Prostate gland (tissue), 2 donors: Measurements from ENCODE around the gene TUBB1. TPM values are rescaled to one million over a fixed set of nuclear protein-coding genes. Genes with fewer than 3 reads are reported as not detected.

ENCODE experiments used
- DNase-seq: peaks from one replicate; pipeline ENCODE4 v3.0.0-alpha.2; 2019; ENCODE audit warnings: low spot score
- H3K27ac ChIP-seq, 2 donors: fragments of 200-600 bp; sonication (generic); 2 replicates each; pipeline ENCODE4 v1.5.1; 2017 to 2019
- H3K27me3 ChIP-seq: fragments of 200-600 bp; sonication (generic); replicated peaks from 2 replicates; pipeline ENCODE4 v1.5.1; 2019; ENCODE audit not compliant: insufficient read depth
- H3K36me3 ChIP-seq, 2 donors: fragments of 200-600 bp; sonication (generic); 1 replicate in 1 of 2; 2 replicates in 1 of 2; pipeline versions ENCODE4 v1.5.1 to v1.8.1; 2017 to 2019
- H3K4me1 ChIP-seq: fragments of 200-600 bp; sonication (generic); replicated peaks from 2 replicates; pipeline ENCODE4 v1.5.1; 2019
- H3K4me3 ChIP-seq, 2 donors: fragments of 200-600 bp; sonication (generic); 2 replicates each; pipeline ENCODE4 v1.5.1; 2017 to 2019
- H3K9me3 ChIP-seq: fragments of 200-600 bp; sonication (generic); 2 replicates; pipeline ENCODE4 v1.5.1; 2017
- POLR2A ChIP-seq: fragments of 450-650 bp; IDR thresholded peaks from one replicate; pipeline ENCODE4 v1.6.1; 2016; ENCODE audit warnings: antibody characterized with exemption, mild to moderate bottlenecking
- POLR2AphosphoS5 ChIP-seq: sonication (generic); formaldehyde crosslinking; IDR thresholded peaks from one replicate; pipeline ENCODE4 v1.6.1; 2017; ENCODE audit warnings: antibody characterized with exemption
- WGBS: methylation state at CpG from one replicate; pipeline ENCODE4 v1.1.5; 2018; 5-methylcytosine and 5-hydroxymethylcytosine counted together
- intact Hi-C: fragments of 100-400 bp; cut with DNase I; formaldehyde crosslinking; loops from one replicate; pipeline ENCODE4 v1.14.2; 2022
- total RNA-seq, 2 donors: library from RNA; depleted of rRNA; stranded (reverse); fragments of >200 nt; gene quantifications; one replicate each; pipeline ENCODE4 v1.1.0, GENCODE V29; 2016
- TF ChIP-seq, protein P1 (sequence below), 4 experiments: fragments of 200-600 bp in 2 of 4; fragments of 450-650 bp in 2 of 4; sonication (generic) in 2 of 4; IDR thresholded peaks; 1 replicate in 3 of 4; 2 replicates in 1 of 4; pipeline ENCODE4 v1.5.1; 2016 to 2019; ENCODE audit warnings: antibody characterized with exemption in 4 of 4, mild to moderate bottlenecking in 2 of 4, moderate library complexity in 2 of 4

The TUBB1 gene
- total RNA-seq, 2 donors from 2014 or later = not detected

DNA sequence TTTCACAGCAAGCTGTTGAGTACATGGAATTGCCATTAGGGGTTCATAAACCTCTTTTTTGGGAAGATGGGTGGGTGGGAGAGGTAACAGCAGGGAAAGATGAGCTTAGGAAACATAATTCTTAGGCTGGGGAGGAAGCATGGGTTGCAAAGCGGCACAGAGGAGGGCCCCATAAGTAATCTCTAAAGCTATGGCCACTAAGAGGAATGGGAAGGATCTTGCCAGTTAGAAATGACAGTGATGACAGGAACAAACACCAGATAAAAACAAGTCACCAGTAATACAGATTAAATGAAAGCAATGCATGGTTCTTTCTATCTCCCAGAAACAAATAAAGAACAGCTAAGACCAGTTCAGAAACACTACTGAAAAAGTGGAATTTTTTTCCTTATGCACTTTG lies 54.4 kb downstream of the TUBB1 start:
- WGBS = 94% methylated on average over 1 of the region's 1 CpG
- TF ChIP-seq POLR2AphosphoS5 (no peak), POLR2A (no peak)
- TF ChIP-seq, protein P1, sequence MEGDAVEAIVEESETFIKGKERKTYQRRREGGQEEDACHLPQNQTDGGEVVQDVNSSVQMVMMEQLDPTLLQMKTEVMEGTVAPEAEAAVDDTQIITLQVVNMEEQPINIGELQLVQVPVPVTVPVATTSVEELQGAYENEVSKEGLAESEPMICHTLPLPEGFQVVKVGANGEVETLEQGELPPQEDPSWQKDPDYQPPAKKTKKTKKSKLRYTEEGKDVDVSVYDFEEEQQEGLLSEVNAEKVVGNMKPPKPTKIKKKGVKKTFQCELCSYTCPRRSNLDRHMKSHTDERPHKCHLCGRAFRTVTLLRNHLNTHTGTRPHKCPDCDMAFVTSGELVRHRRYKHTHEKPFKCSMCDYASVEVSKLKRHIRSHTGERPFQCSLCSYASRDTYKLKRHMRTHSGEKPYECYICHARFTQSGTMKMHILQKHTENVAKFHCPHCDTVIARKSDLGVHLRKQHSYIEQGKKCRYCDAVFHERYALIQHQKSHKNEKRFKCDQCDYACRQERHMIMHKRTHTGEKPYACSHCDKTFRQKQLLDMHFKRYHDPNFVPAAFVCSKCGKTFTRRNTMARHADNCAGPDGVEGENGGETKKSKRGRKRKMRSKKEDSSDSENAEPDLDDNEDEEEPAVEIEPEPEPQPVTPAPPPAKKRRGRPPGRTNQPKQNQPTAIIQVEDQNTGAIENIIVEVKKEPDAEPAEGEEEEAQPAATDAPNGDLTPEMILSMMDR (IDR thresholded peaks at IDR 0.05) = no peak

DNA sequence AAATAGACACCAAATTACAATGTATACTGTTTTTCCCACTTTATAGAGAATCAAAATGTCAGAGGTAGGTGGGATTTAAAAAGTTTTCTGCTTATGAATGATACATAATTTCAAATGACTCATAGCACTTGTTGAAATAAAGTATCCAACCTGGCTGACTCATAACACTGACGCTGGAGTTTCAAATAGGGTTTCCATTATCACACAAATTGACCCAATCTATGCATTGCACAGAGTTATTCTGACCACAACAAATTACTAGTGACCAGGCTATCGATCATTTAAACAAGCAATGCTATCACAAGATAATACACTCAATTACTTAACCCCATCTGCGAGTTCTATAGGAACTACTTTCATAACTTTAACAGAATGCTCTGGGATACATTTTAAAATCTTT lies 55.2 kb downstream of the TUBB1 start:
- no peaks in the 10 kb centered on the region for H3K27me3 ChIP-seq
- intact Hi-C loops = no loop called here
- TF ChIP-seq POLR2AphosphoS5 (no peak), POLR2A (no peak)
- TF ChIP-seq, protein P1 (IDR thresholded peaks at IDR 0.05) = no peak
- H3K9me3 ChIP-seq = no peaks in the 10 kb centered on the region
- no peak overlapping the region for H3K4me3 ChIP-seq
- DNase-seq = no peak
- WGBS = 44% methylated on average over 3 of the region's 3 CpGs
- H3K4me1 ChIP-seq = no peaks in the 10 kb centered on the region
- H3K27ac ChIP-seq = no peak overlapping the region
- H3K36me3 ChIP-seq = no peaks in the 10 kb centered on the region

More for the DNA sequence above, 54.4 kb downstream of the TUBB1 start:
- no peak overlapping the region for H3K27ac ChIP-seq
- H3K4me1 ChIP-seq = no peaks in the 10 kb centered on the region
- intact Hi-C loops = no loop called here
- H3K36me3 ChIP-seq = no peaks in the 10 kb centered on the region
- no peak overlapping the region for H3K4me3 ChIP-seq
- H3K27me3 ChIP-seq = no peaks in the 10 kb centered on the region
- H3K9me3 ChIP-seq = no peaks in the 10 kb centered on the region
- no peak for DNase-seq

DNA sequence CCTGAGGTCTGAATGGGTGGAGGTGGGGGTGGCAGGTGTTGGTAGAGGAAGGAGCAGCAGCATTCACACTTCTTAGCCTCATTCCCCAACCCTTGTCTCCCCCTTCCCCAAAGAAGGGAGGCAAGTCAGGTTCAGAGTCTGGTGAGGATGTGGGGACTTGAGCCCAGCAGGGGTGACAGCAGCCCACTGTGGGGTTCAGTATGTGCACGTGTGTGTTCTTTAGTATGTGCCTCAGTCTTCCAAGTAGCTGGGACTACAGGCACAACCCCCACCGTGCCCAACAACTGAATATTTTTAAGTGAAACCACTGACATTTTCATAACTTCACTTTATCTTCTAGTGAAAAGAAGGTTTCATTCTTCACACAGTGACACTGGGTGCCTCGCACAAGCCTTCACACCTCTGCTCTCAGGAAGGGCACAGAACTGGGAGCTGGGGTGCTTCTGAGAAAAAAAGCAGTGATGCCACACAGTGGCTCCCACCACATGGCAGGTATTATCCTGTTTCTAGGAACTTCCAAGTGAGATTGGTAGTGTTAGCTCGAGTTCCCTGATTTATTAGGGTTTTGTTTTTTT lies 56.8 kb downstream of the TUBB1 start:
- TF ChIP-seq, protein P1 (IDR thresholded peaks at IDR 0.05) = no peak
- TF ChIP-seq POLR2AphosphoS5 = no peak
- TF ChIP-seq POLR2A = no peak
- no peak overlapping the region for H3K4me3 ChIP-seq
- no peaks in the 10 kb centered on the region for H3K36me3 ChIP-seq
- no peak for DNase-seq
- H3K9me3 ChIP-seq = no peaks in the 10 kb centered on the region
- no peaks in the 10 kb centered on the region for H3K4me1 ChIP-seq
- no peak overlapping the region for H3K27ac ChIP-seq
- H3K27me3 ChIP-seq = no peaks in the 10 kb centered on the region
- intact Hi-C loops = no loop called here
- WGBS = 82% methylated on average over 4 of the region's 4 CpGs

Other genes with a start within 250 kb of the TUBB1 start
- gene GNAS-AS1, start 168.5 kb upstream of the TUBB1 start, total RNA-seq = 1 to 10 TPM in 1 of 2 donors, under 1 TPM in 1; 0.50 to 1.8 TPM
- 100 to 1,000 TPM; 644 to 900 TPM for gene GNAS, start 166.7 kb upstream of the TUBB1 start, total RNA-seq
- 10 to 100 TPM; 55.0 to 85.2 TPM for gene NELFCD, start 38.2 kb upstream of the TUBB1 start, total RNA-seq
- 100 to 1,000 TPM in 1 of 2 donors, 10 to 100 TPM in 1; 93.6 to 130 TPM for gene CTSZ, start 12.2 kb upstream of the TUBB1 start, total RNA-seq
- 10 to 100 TPM; 23.5 to 24.4 TPM for gene ATP5F1E, start 12.9 kb downstream of the TUBB1 start, total RNA-seq
- gene PRELID3B, start 23.4 kb downstream of the TUBB1 start, total RNA-seq = 10 to 100 TPM; 28.9 to 35.6 TPM
- gene ZNF831, start 144.4 kb downstream of the TUBB1 start, total RNA-seq = 1 to 10 TPM in 1 of 2 donors, under 1 TPM in 1; 0.46 to 1.1 TPM